Measurements from ENCODE around the gene ARHGAP26. TPM values are rescaled to one million over a fixed set of nuclear protein-coding genes. Genes with fewer than 3 reads are reported as not detected.

Gene ARHGAP26
- polyA plus RNA-seq, 3 donors, result 26.5 to 56.8 (median 28.7) TPM

DNA sequence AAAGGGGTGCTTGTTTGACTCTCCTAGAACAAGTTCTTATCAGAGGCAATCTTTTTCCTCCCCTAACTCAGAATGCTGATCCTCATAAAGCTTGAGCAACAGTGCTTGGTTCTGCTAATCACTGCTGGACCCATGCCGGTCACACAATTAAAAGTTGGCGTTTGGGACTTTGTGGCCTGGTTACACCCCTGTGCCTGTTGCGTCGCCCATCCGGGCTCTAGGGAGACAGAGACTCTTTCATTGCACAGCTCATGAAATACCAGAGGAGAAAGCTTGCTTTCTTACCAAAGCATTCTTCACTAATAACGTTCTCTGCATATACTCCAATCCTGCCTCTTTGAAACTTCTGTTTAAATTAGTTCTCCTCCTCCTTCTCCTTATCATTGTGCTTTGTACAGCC lies 332.2 kb downstream of the ARHGAP26 start:
- H3K27me3 Mint-ChIP-seq (ENCODE audit: low read depth in 3 of 3), result no peaks in the 10 kb centered on the region
- TF ChIP-seq, protein P1, sequence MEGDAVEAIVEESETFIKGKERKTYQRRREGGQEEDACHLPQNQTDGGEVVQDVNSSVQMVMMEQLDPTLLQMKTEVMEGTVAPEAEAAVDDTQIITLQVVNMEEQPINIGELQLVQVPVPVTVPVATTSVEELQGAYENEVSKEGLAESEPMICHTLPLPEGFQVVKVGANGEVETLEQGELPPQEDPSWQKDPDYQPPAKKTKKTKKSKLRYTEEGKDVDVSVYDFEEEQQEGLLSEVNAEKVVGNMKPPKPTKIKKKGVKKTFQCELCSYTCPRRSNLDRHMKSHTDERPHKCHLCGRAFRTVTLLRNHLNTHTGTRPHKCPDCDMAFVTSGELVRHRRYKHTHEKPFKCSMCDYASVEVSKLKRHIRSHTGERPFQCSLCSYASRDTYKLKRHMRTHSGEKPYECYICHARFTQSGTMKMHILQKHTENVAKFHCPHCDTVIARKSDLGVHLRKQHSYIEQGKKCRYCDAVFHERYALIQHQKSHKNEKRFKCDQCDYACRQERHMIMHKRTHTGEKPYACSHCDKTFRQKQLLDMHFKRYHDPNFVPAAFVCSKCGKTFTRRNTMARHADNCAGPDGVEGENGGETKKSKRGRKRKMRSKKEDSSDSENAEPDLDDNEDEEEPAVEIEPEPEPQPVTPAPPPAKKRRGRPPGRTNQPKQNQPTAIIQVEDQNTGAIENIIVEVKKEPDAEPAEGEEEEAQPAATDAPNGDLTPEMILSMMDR (IDR thresholded peaks at IDR 0.05), result no peak
- 87% methylated on average over 6 of the region's 6 CpGs for WGBS (ENCODE audit: insufficient coverage)

DNA sequence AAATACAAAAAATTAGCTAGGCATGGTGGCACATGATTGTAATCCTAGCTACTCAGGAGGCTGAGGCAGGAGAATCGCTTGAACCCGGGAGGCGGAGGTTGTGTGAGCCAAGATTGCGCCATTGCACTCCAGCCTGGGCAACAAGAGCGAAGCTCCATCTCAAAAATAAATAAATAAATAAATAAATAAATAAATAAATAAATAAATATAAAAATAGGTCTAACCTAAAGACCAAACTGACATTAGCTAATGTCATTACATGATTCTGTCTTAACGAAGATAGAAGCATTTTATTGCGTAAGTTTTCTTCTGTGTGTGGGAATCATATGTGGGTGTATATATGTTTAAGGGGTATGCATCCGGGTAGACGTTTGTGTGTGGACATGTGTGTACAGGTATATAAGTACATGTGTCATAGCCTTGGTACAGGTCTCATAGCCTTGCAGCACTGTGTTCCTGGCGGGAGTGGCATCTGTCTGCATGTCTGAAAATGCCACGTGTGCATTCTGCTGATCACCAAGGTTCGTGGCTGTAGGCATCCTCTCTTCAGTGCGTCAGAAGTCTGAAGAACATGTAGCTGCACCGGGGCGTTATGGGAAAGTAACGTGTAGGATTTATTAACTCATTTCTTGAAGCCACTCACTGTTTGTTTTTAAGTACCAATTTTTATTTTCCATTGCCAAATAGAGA lies 335.2 kb downstream of the ARHGAP26 start:
- peaks cover 13 to 27% of the 10 kb centered on the region in 2 donors for H3K4me1 ChIP-seq (ENCODE audit: control insufficient read depth in 1 of 2, insufficient read depth in 2 of 2, low read length in 2 of 2)
- H3K9me3 Mint-ChIP-seq, result peaks cover 0 to 1% (median 0%) of the 10 kb centered on the region in 7 donors
- peaks cover 68% of the 10 kb centered on the region for H4K20me1 ChIP-seq (ENCODE audit: insufficient read depth, low read length)
- no peak overlapping the region for H2AFZ ChIP-seq (ENCODE audit: insufficient read depth, low read depth, low read length, poor library complexity, severe bottlenecking)
- H3K4me1 Mint-ChIP-seq, result peaks cover 23% of the 10 kb centered on the region
- H3K36me3 ChIP-seq (replicated peaks in 1 of 2; ENCODE audit: control insufficient read depth in 1 of 2, insufficient read depth in 2 of 2, low read length in 2 of 2), result peaks cover 8 to 48% of the 10 kb centered on the region in 2 donors
- no peak for DNase-seq
- H3K27ac ChIP-seq (ENCODE audit: low read depth in 1 of 2, low read length in 2 of 2), result no peak overlapping the region
- H3K4me3 ChIP-seq (replicated peaks in 1 of 3; ENCODE audit: low read depth in 2 of 3, low read length in 3 of 3), result no peak overlapping the region
- peaks cover 60 to 66% of the 10 kb centered on the region in 2 donors for H3K36me3 Mint-ChIP-seq
- H3K27me3 Mint-ChIP-seq (ENCODE audit: low read depth in 3 of 3), result no peaks in the 10 kb centered on the region
- H3K9ac ChIP-seq (ENCODE audit: insufficient read depth, low read length, poor library complexity, severe bottlenecking), result no peak overlapping the region
- whole genome bisulfite sequencing (ENCODE audit: insufficient coverage), result 78% methylated on average over 6 of the region's 16 CpGs
- TF ChIP-seq, protein P1 (IDR thresholded peaks at IDR 0.05), result no peak
- no peak overlapping the region for H3K4me2 ChIP-seq (replicated peaks; ENCODE audit: extremely low read depth, low read length, poor library complexity, severe bottlenecking)
- H3K79me2 ChIP-seq (ENCODE audit: insufficient read depth, low read length), result no peaks in the 10 kb centered on the region
- H3K27me3 ChIP-seq (ENCODE audit: control insufficient read depth in 2 of 2, insufficient read depth in 2 of 2, low read length in 2 of 2), result no peaks in the 10 kb centered on the region
- intact Hi-C loops (cut with micrococcal nuclease), result no loop called here
- no peaks in the 10 kb centered on the region for H3K9me3 ChIP-seq (replicated peaks in 1 of 2; ENCODE audit: control insufficient read depth in 1 of 2, insufficient read depth in 1 of 2, low read length in 2 of 2)
- no peak overlapping the region for H3K4me3 Mint-ChIP-seq
- peak overlapping the region in 1 of 7 donors; percentile 26 for H3K27ac Mint-ChIP-seq

More for the DNA sequence above, 332.2 kb downstream of the ARHGAP26 start:
- Histone ChIP-seq H4K20me1 (ENCODE audit: insufficient read depth, low read length) (peaks cover 45% of the 10 kb centered on the region), H3K9me3 (replicated peaks in 1 of 2; ENCODE audit: control insufficient read depth in 1 of 2, insufficient read depth in 1 of 2, low read length in 2 of 2) (no peaks in the 10 kb centered on the region), H3K79me2 (ENCODE audit: insufficient read depth, low read length) (no peaks in the 10 kb centered on the region), H3K9ac (ENCODE audit: insufficient read depth, low read length, poor library complexity, severe bottlenecking) (no peak overlapping the region), H3K4me1 (ENCODE audit: control insufficient read depth in 1 of 2, insufficient read depth in 2 of 2, low read length in 2 of 2) (peaks cover 5 to 16% of the 10 kb centered on the region in 2 donors), H3K4me3 (replicated peaks in 1 of 3; ENCODE audit: low read depth in 2 of 3, low read length in 3 of 3) (no peak overlapping the region), H3K4me2 (replicated peaks; ENCODE audit: extremely low read depth, low read length, poor library complexity, severe bottlenecking) (no peak overlapping the region), H3K27me3 (ENCODE audit: control insufficient read depth in 2 of 2, insufficient read depth in 2 of 2, low read length in 2 of 2) (no peaks in the 10 kb centered on the region), H2AFZ (ENCODE audit: insufficient read depth, low read depth, low read length, poor library complexity, severe bottlenecking) (no peak overlapping the region), H3K27ac (ENCODE audit: low read depth in 1 of 2, low read length in 2 of 2) (peak overlapping the region in 1 of 2 donors; percentile 44), H3K36me3 (replicated peaks in 1 of 2; ENCODE audit: control insufficient read depth in 1 of 2, insufficient read depth in 2 of 2, low read length in 2 of 2) (peaks cover 8 to 54% of the 10 kb centered on the region in 2 donors)
- intact Hi-C loops (cut with micrococcal nuclease), result no loop called here
- H3K4me1 Mint-ChIP-seq, result peaks cover 20% of the 10 kb centered on the region
- H3K9me3 Mint-ChIP-seq, result peaks cover 0 to 1% (median 0%) of the 10 kb centered on the region in 7 donors
- no peak overlapping the region for H3K4me3 Mint-ChIP-seq
- H3K27ac Mint-ChIP-seq, result peak overlapping the region in 5 of 7 donors; percentile 6 to 86 (median 65)
- H3K36me3 Mint-ChIP-seq, result peaks cover 60 to 65% of the 10 kb centered on the region in 2 donors
- DNase-seq, result no peak
